ENCODE data around the gene CACUL1. TPM values are rescaled to one million over a fixed set of nuclear protein-coding genes. Genes with fewer than 3 reads are reported as not detected.
A peak's percentile ranks its signal among the peaks of the same experiment; 100 is the strongest.

Gene CACUL1
- total and polyA plus RNA-seq, 12 donors: 4.9 to 32.6 (median 24.4) TPM

- TF ChIP-seq CTCF (IDR thresholded peaks at IDR 0.05): no peak
- Histone ChIP-seq H3K36me3 (no peaks in the 10 kb centered on the region), H3K9me3 (peaks cover 0 to 16% (median 0%) of the 10 kb centered on the region in 11 donors), H3K4me3 (no peak overlapping the region), H3K27me3 (peaks cover 0 to 10% (median 0%) of the 10 kb centered on the region in 7 donors), H3K4me1 (no peaks in the 10 kb centered on the region), H3K27ac (no peak overlapping the region)
- 68 to 69% methylated on average over 9 of the region's 9 CpGs for WGBS, 2 donors
- intact Hi-C loops (cut with DNase I): no loop called here
- ATAC-seq (no peak), DNase-seq (no peak)
Observed at GRCh38 chr10:118638680-118639079, 116.1 kb downstream of the CACUL1 start.

GRCh38 chr10:118635674-118636402 lies 118.9 kb downstream of the CACUL1 start:
- DNase-seq (no peak), ATAC-seq (no peak)
- Histone ChIP-seq H3K27me3 (peaks cover 0 to 9% (median 0%) of the 10 kb centered on the region in 7 donors), H3K27ac (no peak overlapping the region), H3K36me3 (no peaks in the 10 kb centered on the region), H3K9me3 (peaks cover 0 to 13% (median 0%) of the 10 kb centered on the region in 11 donors), H3K4me3 (no peak overlapping the region), H3K4me1 (no peaks in the 10 kb centered on the region)
- intact Hi-C loops (cut with DNase I): no loop called here
- WGBS, 2 donors: 83 to 84% methylated on average over 4 of the region's 4 CpGs
- no peak for TF ChIP-seq CTCF (IDR thresholded peaks at IDR 0.05)

- Histone ChIP-seq H3K4me3 (no peak overlapping the region), H3K27ac (no peak overlapping the region), H3K27me3 (peaks cover 0 to 8% (median 0%) of the 10 kb centered on the region in 7 donors), H3K4me1 (peaks cover 0 to 9% (median 0%) of the 10 kb centered on the region in 9 donors), H3K9me3 (peaks cover 0 to 7% (median 0%) of the 10 kb centered on the region in 11 donors), H3K36me3 (no peaks in the 10 kb centered on the region)
- no peak for ATAC-seq
- 63 to 68% methylated on average over 7 of the region's 7 CpGs for WGBS, 2 donors
- no peak for DNase-seq
- TF ChIP-seq CTCF (IDR thresholded peaks at IDR 0.05): no peak
- intact Hi-C loops (cut with DNase I): no loop called here
Observed at GRCh38 chr10:118633786-118634185, 121.0 kb downstream of the CACUL1 start.

- Histone ChIP-seq H3K4me1 (peaks cover 0 to 12% (median 0%) of the 10 kb centered on the region in 9 donors), H3K36me3 (no peaks in the 10 kb centered on the region), H3K9me3 (no peaks in the 10 kb centered on the region), H3K27me3 (peaks cover 0 to 17% (median 5%) of the 10 kb centered on the region in 7 donors), H3K4me3 (no peak overlapping the region), H3K27ac (no peak overlapping the region)
- intact Hi-C loops (cut with DNase I): no loop called here
- DNase-seq (no peak), ATAC-seq (peak in 2 of 8 donors; percentile 54 to 76)
- no peak for TF ChIP-seq CTCF (IDR thresholded peaks at IDR 0.05)
- WGBS, 2 donors: 36 to 40% methylated on average over 3 of the region's 3 CpGs
Observed at GRCh38 chr10:118629211-118629610, 125.6 kb downstream of the CACUL1 start.
